GM12878 (cell line): ENCODE measurements around the gene GEMIN5. TPM values are rescaled to one million over a fixed set of nuclear protein-coding genes. Genes with fewer than 3 reads are reported as not detected.

Experiments
- ATAC-seq: fragments of 200-7000 bp; cut with Tn5 transposase; 3 replicates; pipeline ENCODE4 v1.9.1; 2020; ENCODE audit warnings: mild to moderate bottlenecking, moderate library complexity
- BruUV-seq: library from RNA; stranded (reverse); fragments of 400-500 nt; replicated peaks from 2 replicates; lab custom pipeline; 2021; lab: Mats Ljungman, UMichigan
- CTCF ChIA-PET: fragments of 300-600 bp; sonication (Branson Sonifier 250); formaldehyde crosslinking; extraction: SDS; loops from one replicate; lab custom pipeline; 2021; ENCODE audit warnings: inconsistent platforms; lab: Yijun Ruan, JAX
- POLR2A ChIA-PET: fragments of 350-600 bp; formaldehyde crosslinking; extraction: SDS; loops from one replicate; lab custom pipeline; 2021; ENCODE audit warnings: inconsistent platforms; lab: Charles Lee
- RAD21 ChIA-PET: fragments of 300-600 bp; sonication (Branson Sonifier 250); formaldehyde crosslinking; loops from one replicate; lab custom pipeline; 2023; ENCODE audit warnings: antibody characterized with exemption; ENCODE audit not compliant: unreplicated experiment; lab: Charles Lee
- SMC1A ChIA-PET: fragments of 300-600 bp; sonication (Branson Sonifier 250); formaldehyde crosslinking; loops from one replicate; lab custom pipeline; 2023; ENCODE audit not compliant: unreplicated experiment, uncharacterized antibody; lab: Charles Lee
- DNase-seq: peaks from one replicate; pipeline ENCODE4 v3.0.0-alpha.2; 2011; ENCODE audit warnings: low read depth, low spot score
- FAIRE-seq: peaks from 3 replicates; lab custom pipeline; 2011; peaks lifted over from hg19 to GRCh38; lab: Jason Lieb, UNC
- H2AFZ ChIP-seq: 2 replicates; pipeline ENCODE4 v1.6.0; 2011; ENCODE audit warnings: low read depth, low read length, control low read depth; ENCODE audit not compliant: control insufficient read depth
- H3K27ac ChIP-seq: 2 replicates; pipeline ENCODE4 v1.5.1; 2011; ENCODE audit warnings: control low read depth; ENCODE audit not compliant: control insufficient read depth, insufficient read depth
- H3K27me3 ChIP-seq, 2 experiments: replicated peaks in 1 of 2; 2 replicates each; pipeline versions ENCODE4 v1.6.0 to v1.6.1; 2011; ENCODE audit warnings: low read length in 1 of 2; ENCODE audit not compliant: control insufficient read depth in 2 of 2, insufficient read depth in 2 of 2
- H3K36me3 ChIP-seq, 2 experiments: 2 replicates each; pipeline ENCODE4 v1.5.1; 2011; ENCODE audit warnings: low read length in 1 of 2; ENCODE audit not compliant: control insufficient read depth in 2 of 2, insufficient read depth in 2 of 2
- H3K4me1 ChIP-seq: 2 replicates; pipeline ENCODE4 v1.6.1; 2011; ENCODE audit warnings: mild to moderate bottlenecking, low read length, moderate library complexity, mixed read lengths; ENCODE audit not compliant: control insufficient read depth, insufficient read depth
- H3K4me2 ChIP-seq: 2 replicates; pipeline ENCODE4 v1.6.0; 2011; ENCODE audit warnings: control low read depth; ENCODE audit not compliant: control insufficient read depth, insufficient read depth
- H3K4me3 ChIP-seq: fragments of 200-600 bp; sonication (generic); 2 replicates; pipeline ENCODE4 v1.5.1; 2016
- H3K79me2 ChIP-seq: 2 replicates; pipeline ENCODE4 v1.6.0; 2011; ENCODE audit warnings: low read length; ENCODE audit not compliant: control insufficient read depth, insufficient read depth
- H3K9ac ChIP-seq: 2 replicates; pipeline ENCODE4 v1.8.0; 2011; ENCODE audit warnings: low read length, control low read depth, mixed read lengths; ENCODE audit not compliant: control insufficient read depth, insufficient read depth
- H3K9me3 ChIP-seq: replicated peaks from 3 replicates; pipeline ENCODE4 v1.5.1; 2011; ENCODE audit warnings: mild to moderate bottlenecking, low read length; ENCODE audit not compliant: control insufficient read depth, insufficient read depth
- H4K20me1 ChIP-seq: 2 replicates; pipeline ENCODE4 v1.6.0; 2011; ENCODE audit not compliant: control insufficient read depth, insufficient read depth
- BHLHE40 ChIP-seq, 2 experiments: fragments of 450-650 bp in 1 of 2; IDR thresholded peaks; 2 replicates each; pipeline ENCODE4 v1.6.1; 2011 to 2017; ENCODE audit warnings: low read depth in 2 of 2, borderline replicate concordance in 1 of 2, improper control_type of control experiment in 1 of 2, low read length in 1 of 2, mild to moderate bottlenecking in 1 of 2
- BMI1 ChIP-seq: fragments of 450-650 bp; IDR thresholded peaks from 2 replicates; pipeline ENCODE4 v1.6.1; 2016; ENCODE audit warnings: mild to moderate bottlenecking, moderate library complexity, borderline replicate concordance
- EP300 ChIP-seq, 2 experiments: fragments of 150-350 bp in 1 of 2; IDR thresholded peaks; 2 replicates each; pipeline ENCODE4 v1.6.1; 2011 to 2012; ENCODE audit warnings: low read depth in 2 of 2, low read length in 2 of 2, borderline replicate concordance in 1 of 2, improper control_type of control experiment in 1 of 2, inconsistent platforms in 1 of 2; ENCODE audit not compliant: control insufficient read depth in 1 of 2
- HSF1 ChIP-seq: fragments of 150-350 bp; IDR thresholded peaks from 2 replicates; pipeline ENCODE4 v1.6.1; 2014; ENCODE audit warnings: mild to moderate bottlenecking, low read depth, low read length
- NFYA ChIP-seq: IDR thresholded peaks from 2 replicates; pipeline ENCODE4 v1.6.1; 2011; ENCODE audit warnings: low read depth, mild to moderate bottlenecking, low read length, improper control_type of control experiment, borderline replicate concordance
- TAF1 ChIP-seq: IDR thresholded peaks from 2 replicates; pipeline ENCODE4 v1.6.1; 2011; ENCODE audit warnings: mild to moderate bottlenecking, low read depth, low read length, borderline replicate concordance
- YBX1 ChIP-seq: fragments of 450-650 bp; IDR thresholded peaks from 2 replicates; pipeline ENCODE4 v1.6.1; 2016; ENCODE audit warnings: antibody characterized with exemption
- YY1 ChIP-seq: IDR thresholded peaks from 2 replicates; pipeline ENCODE4 v1.6.1; 2011; ENCODE audit warnings: low read depth, mild to moderate bottlenecking, low read length
- ZBED1 ChIP-seq: IDR thresholded peaks from 2 replicates; pipeline ENCODE4 v1.6.1; 2016; ENCODE audit warnings: borderline replicate concordance
- ZBTB11 ChIP-seq: fragments of 450-650 bp; formaldehyde crosslinking; IDR thresholded peaks from 2 replicates; pipeline ENCODE4 v1.5.0; 2022; ENCODE audit warnings: mild to moderate bottlenecking, missing genetic modification characterization
- in situ Hi-C: fragments of 300-500 bp; cut with MboI; formaldehyde crosslinking; loops from 9 replicates; pipeline ENCODE4 v1.14.3; 2018; ENCODE audit warnings: mixed read lengths
- intact Hi-C: fragments of 100-400 bp; cut with micrococcal nuclease; formaldehyde crosslinking; loops from one replicate; pipeline ENCODE4 v1.14.2; 2022; ENCODE audit not compliant: unreplicated experiment
- polyA plus RNA-seq, 11 experiments: library from polyadenylated mRNA; depleted of rRNA in 4 of 11; unstranded in 6 of 11; stranded (reverse) in 5 of 11; fragments of >200 nt; fragmentation: Nextera tagmentation in 4 of 11; fragmentation: Illumina TruSeq in 1 of 11; extraction: Ambion mirVana in 4 of 11; extraction: Trizol in 1 of 11; gene quantifications; 1 replicate in 1 of 11; 2 replicates in 10 of 11; pipeline versions ENCODE4 v1.2.1 to v1.2.3, GENCODE V29; 2011 to 2016; ENCODE audit warnings: inconsistent platforms in 2 of 11, missing spikeins in 2 of 11, low read depth in 1 of 11
- total RNA-seq, 4 experiments: library from RNA; depleted of rRNA in 3 of 4; stranded (reverse); fragments of >200 nt in 3 of 4; fragmentation: Illumina TruSeq in 1 of 4; extraction: Trizol in 1 of 4; gene quantifications; 2 replicates each; pipeline versions ENCODE4 v1.2.1 to v1.2.3, GENCODE V29; 2013 to 2021

GEMIN5 gene
- total and polyA plus RNA-seq, 10 of the 15 experiments (the other 5 are each of a cell fraction or from before 2014, with no cell fraction given): 6.3 to 29.8 (median 23.3) TPM

- TF ChIP-seq YBX1 (no peak), ZBTB11 (CRISPR knock-in tag) (no peak), BMI1 (no peak)
These were observed 33.5 kb upstream of the GEMIN5 start (continued) for GRCh38 chr5:154971501-154971900.

- Histone ChIP-seq H2AFZ (no peak overlapping the region), H3K27me3 (no peaks in the 10 kb centered on the region), H4K20me1 (no peaks in the 10 kb centered on the region), H3K9me3 (no peaks in the 10 kb centered on the region; the same call in 2 of the 3 replicates), H3K36me3 (peaks cover 4 to 11% of the 10 kb centered on the region in 2 experiments; a peak in 3 of 4 replicates), H3K4me1 (no peaks in the 10 kb centered on the region; the same call in 1 of the 2 replicates), H3K9ac (no peak overlapping the region), H3K27ac (no peak overlapping the region), H3K4me3 (no peak overlapping the region), H3K4me2 (no peak overlapping the region), H3K79me2 (no peaks in the 10 kb centered on the region)
- intact Hi-C loops: loop anchor here (10.0 kb wide), 1 partner anchor 174 kb away; no protein-coding TSS in a partner anchor
- FAIRE-seq: no peak
- ChIA-PET SMC1A (no interaction called here), CTCF (interaction anchor here (0.7 to 2.3 kb wide), 3 partner anchors 14 to 403 kb away, joined by 3 to 9 read pairs (median 3); no protein-coding TSS in a partner anchor), POLR2A (interaction anchor here (0.7 kb wide), 1 partner anchor 137 kb away, joined by 3 read pairs; no protein-coding TSS in a partner anchor), RAD21 (interaction anchor here (0.7 kb wide), 1 partner anchor 34 kb away, joined by 4 read pairs; no protein-coding TSS in a partner anchor)
- TF ChIP-seq HSF1 (no peak), EP300 (IDR thresholded peaks at IDR 0.05; ENCODE audit: borderline replicate concordance in 1 of 2, control insufficient read depth in 1 of 2, low read depth in 2 of 2, low read length in 2 of 2) (no peak), ZBED1 (no peak), TAF1 (no peak), YY1 (no peak), BHLHE40 (IDR thresholded peaks at IDR 0.05; ENCODE audit: borderline replicate concordance in 1 of 2, low read depth in 2 of 2, low read length in 1 of 2) (no peak), NFYA (no peak)
- no peak for DNase-seq
- in situ Hi-C loops: no loop called here
- ATAC-seq: no peak
- BruUV-seq: no TSS peak
These were observed 32.7 kb upstream of the GEMIN5 start for GRCh38 chr5:154970759-154971158.
